Measurements from ENCODE around the gene RASA4.
"Not testable (repeated sequence)": the region's sequence is repeated elsewhere in the genome, so short reads cannot be mapped to it uniquely, and the experiment has no call there.

Gene RASA4

GRCh38 chr7:102613575-102614345, 2.8 kb downstream of the RASA4 start:
- DNase-seq; H3K27me3 Mint-ChIP-seq; H3K36me3 Mint-ChIP-seq (ENCODE audit: low read depth); H3K4me3 Mint-ChIP-seq; H3K9me3 Mint-ChIP-seq; H3K4me1 Mint-ChIP-seq (ENCODE audit: low read depth); H3K27ac Mint-ChIP-seq: not testable (repeated sequence)

DNA sequence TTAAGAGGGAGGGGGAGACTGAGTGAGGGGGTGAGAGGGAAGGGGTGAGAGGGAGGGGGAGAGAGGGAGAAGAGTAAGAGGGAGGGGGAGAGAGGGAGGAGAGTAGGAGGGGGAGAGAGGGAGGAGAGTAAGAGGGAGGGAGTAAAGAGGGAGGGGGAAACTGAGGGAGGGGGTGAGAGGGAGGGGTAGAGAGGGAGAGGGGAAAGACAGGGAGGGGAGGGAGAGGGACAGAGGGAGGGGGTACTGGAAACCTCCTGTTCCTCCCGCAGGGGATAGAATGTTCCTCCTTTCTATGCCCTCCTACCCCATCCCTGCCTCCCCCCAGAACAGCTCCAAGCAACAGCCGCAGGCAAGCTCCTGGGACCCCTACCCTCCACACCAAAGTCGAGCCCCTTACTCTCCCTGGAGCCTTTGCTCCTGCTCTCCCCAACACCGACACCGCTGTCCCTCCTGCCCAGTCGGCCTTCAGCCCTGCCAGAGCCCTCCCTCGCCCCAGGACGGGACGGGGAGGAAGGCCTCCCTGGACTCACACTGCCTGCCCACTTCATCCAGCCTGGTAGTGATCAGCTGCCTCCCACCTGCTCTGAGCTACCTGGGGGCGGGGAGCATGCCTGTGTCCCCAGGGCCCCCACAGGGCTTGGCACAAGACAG, 4.8 kb downstream of the RASA4 start:
- H3K4me3 Mint-ChIP-seq; DNase-seq; H3K27me3 Mint-ChIP-seq; H3K9me3 Mint-ChIP-seq; H3K27ac Mint-ChIP-seq; H3K4me1 Mint-ChIP-seq (ENCODE audit: low read depth); H3K36me3 Mint-ChIP-seq (ENCODE audit: low read depth): not testable (repeated sequence)

DNA sequence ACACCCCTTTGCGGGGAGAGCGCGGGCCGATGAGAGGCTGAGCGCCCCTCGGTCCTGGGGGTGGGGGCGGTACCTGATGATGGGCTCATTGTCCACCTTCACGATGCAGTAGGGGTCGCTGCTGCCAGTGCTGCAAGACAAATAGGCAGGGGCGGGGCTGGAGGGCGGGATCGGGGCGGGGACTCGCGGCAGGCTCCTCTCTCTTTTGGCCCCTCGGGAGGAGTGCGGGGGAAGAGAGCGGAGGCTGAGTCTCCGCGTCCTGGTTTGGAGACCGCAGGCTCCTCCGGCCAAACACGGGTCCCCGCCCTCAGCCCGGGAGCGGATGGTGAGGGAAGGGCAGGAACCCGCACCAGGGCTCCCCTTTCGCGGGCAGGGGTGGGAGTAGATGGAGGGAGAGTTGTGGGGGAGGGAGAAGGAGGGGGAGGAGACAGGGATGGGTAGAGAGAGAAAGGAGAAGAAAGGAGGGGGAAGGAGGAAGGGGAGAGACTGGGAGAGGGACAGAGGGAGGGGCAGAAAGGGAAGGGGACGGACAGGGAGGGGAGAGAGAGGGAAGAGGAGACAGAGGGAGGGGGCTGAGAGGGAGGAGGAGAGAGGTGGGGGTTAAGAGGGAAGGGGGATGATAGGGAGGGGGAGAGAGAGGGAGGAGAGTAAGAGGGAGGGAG, 5.4 kb downstream of the RASA4 start:
- DNase-seq; H3K27ac Mint-ChIP-seq; H3K9me3 Mint-ChIP-seq; H3K36me3 Mint-ChIP-seq (ENCODE audit: low read depth); H3K27me3 Mint-ChIP-seq; H3K4me1 Mint-ChIP-seq (ENCODE audit: low read depth); H3K4me3 Mint-ChIP-seq: not testable (repeated sequence)

DNA sequence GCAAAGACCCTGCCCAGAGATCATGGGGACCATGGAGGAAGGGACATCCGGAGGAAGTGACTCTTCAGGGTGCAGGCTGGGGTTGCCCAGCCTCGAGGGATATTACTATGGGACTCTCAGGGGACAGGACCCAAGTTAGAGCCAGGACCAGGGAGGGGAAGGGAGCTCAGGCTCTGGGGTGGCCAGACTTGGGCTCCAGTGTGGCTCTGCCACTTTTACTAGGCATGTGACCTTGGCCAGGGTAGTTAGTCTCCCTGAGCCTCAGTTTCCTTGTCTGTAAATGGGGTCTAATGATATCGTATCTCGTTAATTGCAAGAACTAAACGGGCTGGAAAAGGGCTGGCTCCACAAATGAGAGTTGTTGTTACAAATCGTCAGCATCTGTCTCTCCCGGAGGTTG, 6.1 kb downstream of the RASA4 start:
- H3K27me3 Mint-ChIP-seq; H3K4me3 Mint-ChIP-seq; H3K9me3 Mint-ChIP-seq; H3K36me3 Mint-ChIP-seq (ENCODE audit: low read depth); H3K4me1 Mint-ChIP-seq (ENCODE audit: low read depth); H3K27ac Mint-ChIP-seq; DNase-seq: not testable (repeated sequence)

- not testable (repeated sequence) for H3K27ac Mint-ChIP-seq, H3K4me3 Mint-ChIP-seq
These were observed 6.8 kb downstream of the RASA4 start for GRCh38 chr7:102609734-102610133.

GRCh38 chr7:102606848-102607247, 9.7 kb downstream of the RASA4 start:
- H3K4me3 Mint-ChIP-seq; H3K36me3 Mint-ChIP-seq (ENCODE audit: low read depth); H3K4me1 Mint-ChIP-seq (ENCODE audit: low read depth); H3K27ac Mint-ChIP-seq; DNase-seq; H3K9me3 Mint-ChIP-seq; H3K27me3 Mint-ChIP-seq: not testable (repeated sequence)

More at GRCh38 chr7:102609734-102610133, 6.8 kb downstream of the RASA4 start:
- not testable (repeated sequence) for H3K27me3 Mint-ChIP-seq; H3K9me3 Mint-ChIP-seq; H3K36me3 Mint-ChIP-seq (ENCODE audit: low read depth); H3K4me1 Mint-ChIP-seq (ENCODE audit: low read depth); DNase-seq

- not testable (repeated sequence) for DNase-seq; H3K27ac Mint-ChIP-seq; H3K27me3 Mint-ChIP-seq; H3K9me3 Mint-ChIP-seq; H3K36me3 Mint-ChIP-seq (ENCODE audit: low read depth); H3K4me1 Mint-ChIP-seq (ENCODE audit: low read depth); H3K4me3 Mint-ChIP-seq
These were observed 12.0 kb downstream of the RASA4 start for GRCh38 chr7:102604431-102605145.

- DNase-seq, H3K9me3 Mint-ChIP-seq: not testable (repeated sequence)
These were observed 14.2 kb downstream of the RASA4 start for GRCh38 chr7:102602317-102602716.

GRCh38 chr7:102599699-102600098, 16.9 kb downstream of the RASA4 start:
- not testable (repeated sequence) for DNase-seq; H3K9me3 Mint-ChIP-seq; H3K27me3 Mint-ChIP-seq; H3K4me1 Mint-ChIP-seq (ENCODE audit: low read depth); H3K36me3 Mint-ChIP-seq (ENCODE audit: low read depth); H3K4me3 Mint-ChIP-seq; H3K27ac Mint-ChIP-seq

More at GRCh38 chr7:102602317-102602716, 14.2 kb downstream of the RASA4 start:
- H3K4me1 Mint-ChIP-seq (ENCODE audit: low read depth); H3K36me3 Mint-ChIP-seq (ENCODE audit: low read depth); H3K4me3 Mint-ChIP-seq; H3K27me3 Mint-ChIP-seq; H3K27ac Mint-ChIP-seq: not testable (repeated sequence)

DNA sequence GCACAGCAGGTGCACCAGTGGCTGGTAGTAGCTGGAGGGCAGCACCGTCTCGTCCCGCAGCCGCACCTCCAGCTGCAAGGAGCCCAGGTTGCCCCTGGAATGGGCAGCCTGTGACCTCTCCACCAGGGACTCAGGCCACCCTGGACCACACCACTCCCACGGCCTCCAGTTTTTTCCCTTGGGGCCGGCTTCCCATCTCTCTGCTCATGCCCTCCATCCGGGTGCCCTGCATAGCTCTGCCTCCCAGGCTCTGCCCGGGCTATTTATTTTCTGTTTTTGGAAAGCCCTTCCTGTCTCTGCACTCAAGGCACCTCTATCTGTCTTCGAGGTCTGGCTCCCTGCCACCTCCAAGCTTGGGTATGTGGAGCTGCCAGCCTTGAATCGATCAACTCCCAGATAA, 20.5 kb downstream of the RASA4 start:
- H3K36me3 Mint-ChIP-seq (ENCODE audit: low read depth); DNase-seq; H3K4me1 Mint-ChIP-seq (ENCODE audit: low read depth); H3K27me3 Mint-ChIP-seq; H3K9me3 Mint-ChIP-seq; H3K4me3 Mint-ChIP-seq; H3K27ac Mint-ChIP-seq: not testable (repeated sequence)

DNA sequence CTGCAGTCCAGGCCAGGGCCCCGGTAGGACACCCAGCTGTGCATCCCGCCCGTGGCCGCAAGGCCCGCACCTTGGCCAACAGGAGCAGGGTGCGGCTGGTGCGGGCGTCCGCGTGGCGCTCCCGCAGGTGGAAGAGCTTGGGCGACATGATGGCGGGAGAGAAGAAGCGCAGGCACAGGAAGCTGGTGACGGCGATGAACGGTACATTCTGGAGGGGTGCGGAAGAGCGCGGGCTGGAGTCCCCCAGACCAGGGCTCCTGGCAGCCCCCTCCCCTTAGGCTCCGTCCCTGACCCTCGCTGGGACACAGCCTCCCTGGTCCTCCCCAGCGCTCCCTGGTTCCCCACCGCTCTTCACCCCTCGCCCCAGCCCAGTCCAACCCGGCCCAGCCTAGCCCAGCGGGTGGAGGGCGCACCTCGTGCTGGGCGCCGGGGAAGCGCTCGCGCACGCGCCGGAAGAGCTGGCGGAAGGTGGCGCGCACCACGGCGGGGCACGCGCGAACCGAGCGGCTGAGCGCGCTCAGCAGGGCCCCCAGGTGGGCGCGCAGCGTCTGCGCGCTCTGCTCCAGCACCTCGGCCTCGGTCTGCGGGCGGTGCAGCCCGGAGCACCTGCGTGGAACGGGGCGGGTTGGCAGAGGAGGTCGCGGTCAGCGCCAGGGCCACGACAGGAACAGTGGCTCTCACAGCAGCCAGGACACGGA, 22.8 kb downstream of the RASA4 start:
- not testable (repeated sequence) for H3K4me1 Mint-ChIP-seq (ENCODE audit: low read depth); H3K4me3 Mint-ChIP-seq; H3K36me3 Mint-ChIP-seq (ENCODE audit: low read depth); H3K27me3 Mint-ChIP-seq; DNase-seq; H3K27ac Mint-ChIP-seq; H3K9me3 Mint-ChIP-seq

- H3K9me3 Mint-ChIP-seq; H3K27me3 Mint-ChIP-seq; H3K36me3 Mint-ChIP-seq (ENCODE audit: low read depth); H3K27ac Mint-ChIP-seq; H3K4me3 Mint-ChIP-seq; H3K4me1 Mint-ChIP-seq (ENCODE audit: low read depth): not testable (repeated sequence)
- peak; percentile 63 for DNase-seq
These were observed 24.0 kb downstream of the RASA4 start for GRCh38 chr7:102592477-102593019.

DNA sequence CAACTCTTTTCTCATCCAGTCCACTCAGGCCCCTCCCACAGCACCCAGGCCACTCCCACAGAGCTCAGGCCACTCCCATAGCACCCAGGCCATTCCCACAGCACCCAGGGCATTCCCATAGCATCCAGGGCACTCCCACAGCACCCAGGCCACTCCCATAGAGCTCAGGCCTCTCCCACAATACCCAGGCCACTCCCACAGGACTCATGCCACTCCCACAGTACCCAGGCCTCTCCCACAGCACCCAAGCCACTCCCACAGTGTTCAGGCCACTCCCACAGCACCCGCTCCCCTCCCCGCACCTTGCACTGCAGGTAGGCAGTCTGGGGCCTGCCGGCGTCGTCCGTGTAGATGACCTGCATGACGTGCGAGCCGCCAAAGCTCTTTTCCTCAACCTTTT, 26.7 kb downstream of the RASA4 start:
- not testable (repeated sequence) for DNase-seq; H3K4me1 Mint-ChIP-seq (ENCODE audit: low read depth); H3K27me3 Mint-ChIP-seq; H3K4me3 Mint-ChIP-seq; H3K36me3 Mint-ChIP-seq (ENCODE audit: low read depth); H3K9me3 Mint-ChIP-seq; H3K27ac Mint-ChIP-seq

DNA sequence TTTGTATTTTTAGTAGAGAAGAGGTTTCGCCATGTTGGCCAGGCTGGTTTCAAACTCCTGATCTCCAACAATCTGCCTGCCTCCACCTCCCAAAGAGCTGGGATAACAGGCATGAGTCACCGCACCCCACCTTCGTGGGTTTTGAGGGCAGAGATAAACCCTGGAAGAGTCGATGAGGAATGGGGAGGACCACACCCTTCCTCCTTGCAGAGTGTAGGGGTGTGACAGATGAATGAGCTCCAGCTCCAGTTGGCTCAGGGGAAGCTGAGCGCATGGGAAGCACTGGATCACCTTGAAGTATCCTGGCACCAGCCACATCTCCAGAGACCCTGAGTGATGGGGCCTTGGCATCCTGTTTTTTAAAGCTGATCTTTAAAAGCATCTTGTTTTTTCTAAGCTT, 33.1 kb downstream of the RASA4 start:
- not testable (repeated sequence) for H3K4me1 Mint-ChIP-seq (ENCODE audit: low read depth); H3K9me3 Mint-ChIP-seq; H3K36me3 Mint-ChIP-seq (ENCODE audit: low read depth); H3K27ac Mint-ChIP-seq; H3K27me3 Mint-ChIP-seq; H3K4me3 Mint-ChIP-seq; DNase-seq
